ENCODE measurements around the gene ERBB2. TPM values are rescaled to one million over a fixed set of nuclear protein-coding genes. Genes with fewer than 3 reads are reported as not detected.

The ERBB2 gene
- total and polyA plus RNA-seq, 4 donors, result 32.2 to 130 (median 79.5) TPM

GRCh38 chr17:39659279-39660010 lies 40.4 kb upstream of the ERBB2 start:
- ATAC-seq (ENCODE audit: insufficient read depth, low FRiP score), result peak; percentile 8
- TF ChIP-seq, protein P1, sequence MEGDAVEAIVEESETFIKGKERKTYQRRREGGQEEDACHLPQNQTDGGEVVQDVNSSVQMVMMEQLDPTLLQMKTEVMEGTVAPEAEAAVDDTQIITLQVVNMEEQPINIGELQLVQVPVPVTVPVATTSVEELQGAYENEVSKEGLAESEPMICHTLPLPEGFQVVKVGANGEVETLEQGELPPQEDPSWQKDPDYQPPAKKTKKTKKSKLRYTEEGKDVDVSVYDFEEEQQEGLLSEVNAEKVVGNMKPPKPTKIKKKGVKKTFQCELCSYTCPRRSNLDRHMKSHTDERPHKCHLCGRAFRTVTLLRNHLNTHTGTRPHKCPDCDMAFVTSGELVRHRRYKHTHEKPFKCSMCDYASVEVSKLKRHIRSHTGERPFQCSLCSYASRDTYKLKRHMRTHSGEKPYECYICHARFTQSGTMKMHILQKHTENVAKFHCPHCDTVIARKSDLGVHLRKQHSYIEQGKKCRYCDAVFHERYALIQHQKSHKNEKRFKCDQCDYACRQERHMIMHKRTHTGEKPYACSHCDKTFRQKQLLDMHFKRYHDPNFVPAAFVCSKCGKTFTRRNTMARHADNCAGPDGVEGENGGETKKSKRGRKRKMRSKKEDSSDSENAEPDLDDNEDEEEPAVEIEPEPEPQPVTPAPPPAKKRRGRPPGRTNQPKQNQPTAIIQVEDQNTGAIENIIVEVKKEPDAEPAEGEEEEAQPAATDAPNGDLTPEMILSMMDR (IDR thresholded peaks at IDR 0.05; ENCODE audit: control extremely low read depth, extremely low read depth), result no peak
- 25 to 40% methylated on average over 15 of the region's 15 CpGs for WGBS, 2 donors
- H3K27ac ChIP-seq (ENCODE audit: low read depth in 1 of 2, low read length in 1 of 2), result peak overlapping the region; percentile 52 to 82
- DNase-seq, result peak; percentile 77 to 93 (median 87)
- no peaks in the 10 kb centered on the region for H3K27me3 ChIP-seq (ENCODE audit: control insufficient read depth in 3 of 3, insufficient read depth in 3 of 3, low read length in 2 of 3)
- H3K9me3 ChIP-seq (ENCODE audit: control insufficient read depth in 4 of 4, insufficient read depth in 3 of 4, low read length in 3 of 4), result no peaks in the 10 kb centered on the region
- H3K36me3 ChIP-seq (ENCODE audit: control insufficient read depth in 4 of 4, insufficient read depth in 4 of 4, low read length in 4 of 4), result peaks cover 0 to 53% (median 7%) of the 10 kb centered on the region in 4 donors
- H3K4me1 ChIP-seq (ENCODE audit: control insufficient read depth in 5 of 5, insufficient read depth in 5 of 5, low read length in 5 of 5), result peaks cover 0 to 49% (median 8%) of the 10 kb centered on the region in 5 donors
- H3K4me3 ChIP-seq, result no peak overlapping the region
- H3K9ac ChIP-seq (ENCODE audit: insufficient read depth in 1 of 2, low read length in 2 of 2), result peak overlapping the region in 1 of 2 donors; percentile 55

DNA sequence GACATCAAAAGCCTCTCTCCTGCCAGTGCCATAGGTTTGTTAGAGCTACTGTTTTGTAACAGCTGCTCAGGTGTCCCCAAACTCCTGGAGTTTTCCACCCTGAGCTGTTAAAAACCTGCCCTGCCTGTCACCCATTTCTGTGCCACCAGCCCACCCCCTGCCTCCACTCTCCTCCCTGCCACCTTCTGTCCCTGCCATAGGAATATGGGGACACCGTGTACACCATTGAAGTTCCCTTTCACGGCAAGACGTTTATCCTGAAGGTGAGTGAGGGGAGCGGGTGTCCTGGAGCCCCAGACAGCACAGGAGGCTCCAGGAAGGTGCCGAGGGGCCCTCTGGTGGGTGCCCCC lies 39.9 kb upstream of the ERBB2 start:
- Histone ChIP-seq H3K36me3 (ENCODE audit: control insufficient read depth in 4 of 4, insufficient read depth in 4 of 4, low read length in 4 of 4) (peaks cover 0 to 53% (median 7%) of the 10 kb centered on the region in 4 donors), H3K27ac (ENCODE audit: low read depth in 1 of 2, low read length in 1 of 2) (peak overlapping the region; percentile 38 to 82)
- ATAC-seq (ENCODE audit: insufficient read depth, low FRiP score), result no peak

GRCh38 chr17:39660397-39661385 lies 39.2 kb upstream of the ERBB2 start:
- TF ChIP-seq, protein P1 (IDR thresholded peaks at IDR 0.05; ENCODE audit: control extremely low read depth, extremely low read depth), result no peak
- Histone ChIP-seq H3K9me3 (ENCODE audit: control insufficient read depth in 4 of 4, insufficient read depth in 3 of 4, low read length in 3 of 4) (no peaks in the 10 kb centered on the region), H3K4me3 (no peak overlapping the region), H3K36me3 (ENCODE audit: control insufficient read depth in 4 of 4, insufficient read depth in 4 of 4, low read length in 4 of 4) (peaks cover 0 to 53% (median 7%) of the 10 kb centered on the region in 4 donors), H3K4me1 (ENCODE audit: control insufficient read depth in 5 of 5, insufficient read depth in 5 of 5, low read length in 5 of 5) (peaks cover 0 to 54% (median 8%) of the 10 kb centered on the region in 5 donors), H3K27ac (ENCODE audit: low read depth in 1 of 2, low read length in 1 of 2) (peak overlapping the region; percentile 38 to 82), H3K9ac (ENCODE audit: insufficient read depth in 1 of 2, low read length in 2 of 2) (peak overlapping the region in 1 of 2 donors; percentile 53), H3K27me3 (ENCODE audit: control insufficient read depth in 3 of 3, insufficient read depth in 3 of 3, low read length in 2 of 3) (no peaks in the 10 kb centered on the region)
- ATAC-seq (ENCODE audit: insufficient read depth, low FRiP score) (no peak), DNase-seq (peak; percentile 57 to 78 (median 60))
- WGBS, 2 donors, result 71 to 83% methylated on average over 34 to 35 of the region's 35 CpGs

More for the DNA sequence above, 39.9 kb upstream of the ERBB2 start:
- peak overlapping the region in 1 of 2 donors; percentile 53 for H3K9ac ChIP-seq (ENCODE audit: insufficient read depth in 1 of 2, low read length in 2 of 2)
- H3K4me3 ChIP-seq, result no peak overlapping the region
- TF ChIP-seq, protein P1 (IDR thresholded peaks at IDR 0.05; ENCODE audit: control extremely low read depth, extremely low read depth), result no peak
- DNase-seq, result no peak
- peaks cover 0 to 53% (median 8%) of the 10 kb centered on the region in 5 donors for H3K4me1 ChIP-seq (ENCODE audit: control insufficient read depth in 5 of 5, insufficient read depth in 5 of 5, low read length in 5 of 5)
- WGBS, 2 donors, result 51 to 56% methylated on average over 4 to 5 of the region's 5 CpGs
- no peaks in the 10 kb centered on the region for H3K27me3 ChIP-seq (ENCODE audit: control insufficient read depth in 3 of 3, insufficient read depth in 3 of 3, low read length in 2 of 3)
- no peaks in the 10 kb centered on the region for H3K9me3 ChIP-seq (ENCODE audit: control insufficient read depth in 4 of 4, insufficient read depth in 3 of 4, low read length in 3 of 4)

All from lung (tissue), 12 donors.